Ovary (tissue), 9 donors: ENCODE results near the gene IKZF3. TPM values are rescaled to one million over a fixed set of nuclear protein-coding genes. Genes with fewer than 3 reads are reported as not detected.

Source experiments
- DNase-seq, 5 donors: peaks; one replicate each; pipeline ENCODE4 v3.0.0-alpha.2; 2019 to 2020
- H3K27ac ChIP-seq, 2 donors: fragments of 200-600 bp; one replicate each; pipeline versions ENCODE4 v1.5.1 to v1.8.0; 2019 to 2022
- H3K27me3 ChIP-seq: fragments of 200-600 bp; one replicate; pipeline ENCODE4 v1.8.0; 2022
- H3K36me3 ChIP-seq: fragments of 200-600 bp; sonication (generic); one replicate; pipeline ENCODE4 v1.5.1; 2019
- H3K4me1 ChIP-seq: one replicate; pipeline ENCODE4 v1.8.1; 2013; ENCODE audit warnings: mild to moderate bottlenecking, moderate library complexity; ENCODE audit not compliant: insufficient read depth
- H3K4me3 ChIP-seq: fragments of 200-600 bp; sonication (generic); one replicate; pipeline ENCODE4 v1.5.1; 2017
- H3K9me3 ChIP-seq, 2 donors: fragments of 200-600 bp in 1 of 2; sonication (generic) in 1 of 2; one replicate each; pipeline versions ENCODE4 v1.5.1 to v1.8.1; 2013 to 2019; ENCODE audit warnings: mild to moderate bottlenecking in 1 of 2, moderate library complexity in 1 of 2
- CTCF ChIP-seq, 3 donors: fragments of 450-650 bp in 2 of 3; fragments of 200-600 bp in 1 of 3; IDR thresholded peaks; one replicate each; pipeline versions ENCODE4 v1.5.1 to v1.8.0; 2016 to 2022; ENCODE audit warnings: antibody characterized with exemption in 3 of 3, mild to moderate bottlenecking in 1 of 3
- EP300 ChIP-seq: sonication (generic); formaldehyde crosslinking; IDR thresholded peaks from one replicate; pipeline ENCODE4 v1.6.1; 2017; ENCODE audit warnings: antibody characterized with exemption
- POLR2A ChIP-seq: fragments of 450-650 bp; IDR thresholded peaks from one replicate; pipeline ENCODE4 v1.6.1; 2017; ENCODE audit warnings: antibody characterized with exemption, mild to moderate bottlenecking, moderate library complexity
- WGBS, 3 donors: extraction: QIAGEN DNeasy Blood & Tissue Kit in 1 of 3; methylation state at CpG; one replicate each; pipeline versions ENCODE4 v1.1.5 to v1.1.7; 2013 to 2017; 5-methylcytosine and 5-hydroxymethylcytosine counted together
- intact Hi-C, 4 donors: fragments of 100-400 bp; cut with DNase I; formaldehyde crosslinking; loops; one replicate each; pipeline versions ENCODE4 v1.11.0 to v1.15.1; 2022 to 2023
- polyA plus RNA-seq, 2 donors: library from polyadenylated mRNA; stranded (reverse); fragments of 200-250 nt in 1 of 2; fragments of 350-450 nt in 1 of 2; fragmentation: Illumina TruSeq in 1 of 2; extraction: RNeasy Lipid Tissue Mini Kit (QIAGEN cat#74804) in 1 of 2; gene quantifications; one replicate each; pipeline ENCODE4 v1.2.3, GENCODE V29; 2013 to 2014
- total RNA-seq, 7 donors: library from RNA; depleted of rRNA in 2 of 7; stranded (reverse); fragments of >200 nt in 2 of 7; fragmentation: NEBNext Ultra II Directional in 3 of 7; extraction: Animal tissue kit (Norgen Biotek cat#: 25700) in 3 of 7; gene quantifications; one replicate each; pipeline versions ENCODE4 v1.1.0 to v1.2.4, GENCODE V29; 2016 to 2023
- donor health status: DM: no; HTN: no; CAD: no; lungs with moderate emphysema.
- donor health status: DM: no; HTN: no; CAD: no.
- donor health status: Bipolar disorder and iron deficiency.
- donor health status: DM: yes; HTN: yes; CAD: no.
- donor health status: DM: no; HTN: no; CAD: no.
- donor health status: DM: yes; HTN: yes; CAD: no.

Gene IKZF3
- total and polyA plus RNA-seq, 9 donors = 0.16 to 2.6 (median 0.62) TPM

GRCh38 chr17:39738568-39738901 lies 125.6 kb downstream of the IKZF3 start:
- no peaks in the 10 kb centered on the region for H3K27me3 ChIP-seq
- H3K36me3 ChIP-seq = no peaks in the 10 kb centered on the region
- 0 to 1% (median 1%) methylated on average over 13 of the region's 13 CpGs for WGBS, 3 donors
- peaks cover 2% of the 10 kb centered on the region for H3K4me1 ChIP-seq
- no peak overlapping the region for H3K27ac ChIP-seq
- peak overlapping the region; percentile 11 for H3K4me3 ChIP-seq
- no peaks in the 10 kb centered on the region for H3K9me3 ChIP-seq
- no peak for DNase-seq
- TF ChIP-seq CTCF (IDR thresholded peaks at IDR 0.05) (no peak), EP300 (no peak), POLR2A (no peak)
- intact Hi-C loops = no loop called here

GRCh38 chr17:39737760-39738567 lies 126.1 kb downstream of the IKZF3 start, which contains the start of gene GRB7:
GRB7 (plus strand) TSS chr17:39737938; CDS start chr17:39742302, 4,364 bp downstream.
- Histone ChIP-seq H3K27me3 (no peaks in the 10 kb centered on the region), H3K9me3 (no peaks in the 10 kb centered on the region), H3K4me1 (peaks cover 2% of the 10 kb centered on the region), H3K4me3 (peak within 1 kb of the TSS; percentile 28), H3K27ac (no peak within 1 kb of the TSS), H3K36me3 (no peaks in the 10 kb centered on the region)
- no peak for DNase-seq
- 4 to 10% (median 4%) methylated on average over 33 to 34 of the region's 34 CpGs for WGBS, 3 donors
- intact Hi-C loops = no loop called here
- TF ChIP-seq CTCF (IDR thresholded peaks at IDR 0.05) (no peak), EP300 (no peak), POLR2A (no peak)

- TF ChIP-seq EP300 = no peak
- TF ChIP-seq POLR2A = no peak
- no peak for TF ChIP-seq CTCF (IDR thresholded peaks at IDR 0.05)
- intact Hi-C loops = no loop called here
- Histone ChIP-seq H3K27me3 (no peaks in the 10 kb centered on the region), H3K4me1 (peaks cover 2% of the 10 kb centered on the region), H3K4me3 (no peak overlapping the region), H3K9me3 (no peaks in the 10 kb centered on the region), H3K36me3 (no peaks in the 10 kb centered on the region), H3K27ac (no peak overlapping the region)
- DNase-seq = no peak
- 48 to 56% (median 51%) methylated on average over 13 of the region's 13 CpGs for WGBS, 3 donors
Measured at GRCh38 chr17:39737206-39737759, 126.8 kb downstream of the IKZF3 start.

GRCh38 chr17:39736319-39737165 lies 127.6 kb downstream of the IKZF3 start:
- DNase-seq = no peak
- Histone ChIP-seq H3K27me3 (no peaks in the 10 kb centered on the region), H3K27ac (no peak overlapping the region), H3K4me1 (peaks cover 2% of the 10 kb centered on the region), H3K4me3 (no peak overlapping the region), H3K36me3 (no peaks in the 10 kb centered on the region), H3K9me3 (no peaks in the 10 kb centered on the region)
- no peak for TF ChIP-seq POLR2A
- no peak for TF ChIP-seq EP300
- no peak for TF ChIP-seq CTCF (IDR thresholded peaks at IDR 0.05)
- intact Hi-C loops = no loop called here
- 71 to 76% (median 74%) methylated on average over 10 of the region's 10 CpGs for WGBS, 3 donors
